ENCODE results near the gene TOPBP1. TPM values are rescaled to one million over a fixed set of nuclear protein-coding genes. Genes with fewer than 3 reads are reported as not detected.

TOPBP1 gene
- total and polyA plus RNA-seq, 12 donors, result 6.7 to 62.1 (median 13.3) TPM

DNA sequence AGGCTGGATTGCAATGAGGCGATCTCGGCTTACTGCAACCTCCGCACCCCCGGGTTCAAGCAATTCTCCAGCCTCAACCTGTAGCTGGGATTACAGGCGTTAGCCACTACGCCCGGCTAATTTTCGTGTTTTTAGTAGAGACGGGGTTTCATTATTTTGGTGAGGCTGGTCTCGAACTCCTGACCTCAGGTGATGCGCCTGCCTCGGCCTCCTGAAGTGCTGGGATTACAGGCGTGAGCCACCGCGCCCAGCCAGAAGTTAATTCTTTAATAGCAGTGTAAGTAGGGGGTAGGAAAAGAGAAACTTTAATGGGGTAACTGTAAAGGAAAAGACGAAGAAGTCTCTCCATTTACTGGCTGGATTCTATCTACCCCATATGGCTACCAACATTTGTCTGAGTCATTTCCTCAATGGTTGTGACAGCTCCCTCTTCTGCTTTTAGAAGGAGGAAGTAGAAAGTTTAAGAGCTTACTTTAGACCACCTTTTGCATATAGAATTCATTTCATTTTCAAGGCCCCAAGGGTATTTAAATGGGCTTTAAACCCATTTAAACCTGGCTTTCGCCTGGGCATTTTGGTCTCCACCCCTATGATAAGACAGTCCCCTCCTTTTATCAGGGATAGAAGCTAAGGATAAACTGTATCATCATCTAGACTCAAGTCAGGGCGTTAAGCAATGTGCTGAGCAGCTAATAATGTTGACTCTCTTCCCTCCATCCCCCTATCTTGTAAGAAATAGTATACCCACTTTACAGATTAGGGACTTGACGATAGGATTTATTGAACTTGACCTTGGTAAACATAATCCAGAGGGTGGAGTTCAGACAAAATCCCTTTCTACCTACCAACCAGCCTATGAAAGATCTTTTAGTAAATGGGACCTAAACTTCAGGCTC, 89.3 kb downstream of the TOPBP1 start:
- Histone ChIP-seq H3K27ac (peak overlapping the region; percentile 61 to 95 (median 89)), H3K4me1 (replicated peaks in 1 of 2) (peaks cover 25 to 40% of the 10 kb centered on the region in 2 donors), H3K4me3 (peak overlapping the region in 2 of 4 donors; percentile 35 to 48), H3K9me3 (replicated peaks in 1 of 3) (no peaks in the 10 kb centered on the region), H3K36me3 (replicated peaks in 1 of 2) (peaks cover 0 to 6% of the 10 kb centered on the region in 2 donors), H3K27me3 (no peaks in the 10 kb centered on the region)
- WGBS, 4 donors, result 73 to 84% (median 77%) methylated on average over 19 of the region's 19 CpGs
- intact Hi-C loops (cut with DNase I), result no loop called here
- DNase-seq, result peak in 1 of 7 donors; percentile 22
- TF ChIP-seq, protein P1, sequence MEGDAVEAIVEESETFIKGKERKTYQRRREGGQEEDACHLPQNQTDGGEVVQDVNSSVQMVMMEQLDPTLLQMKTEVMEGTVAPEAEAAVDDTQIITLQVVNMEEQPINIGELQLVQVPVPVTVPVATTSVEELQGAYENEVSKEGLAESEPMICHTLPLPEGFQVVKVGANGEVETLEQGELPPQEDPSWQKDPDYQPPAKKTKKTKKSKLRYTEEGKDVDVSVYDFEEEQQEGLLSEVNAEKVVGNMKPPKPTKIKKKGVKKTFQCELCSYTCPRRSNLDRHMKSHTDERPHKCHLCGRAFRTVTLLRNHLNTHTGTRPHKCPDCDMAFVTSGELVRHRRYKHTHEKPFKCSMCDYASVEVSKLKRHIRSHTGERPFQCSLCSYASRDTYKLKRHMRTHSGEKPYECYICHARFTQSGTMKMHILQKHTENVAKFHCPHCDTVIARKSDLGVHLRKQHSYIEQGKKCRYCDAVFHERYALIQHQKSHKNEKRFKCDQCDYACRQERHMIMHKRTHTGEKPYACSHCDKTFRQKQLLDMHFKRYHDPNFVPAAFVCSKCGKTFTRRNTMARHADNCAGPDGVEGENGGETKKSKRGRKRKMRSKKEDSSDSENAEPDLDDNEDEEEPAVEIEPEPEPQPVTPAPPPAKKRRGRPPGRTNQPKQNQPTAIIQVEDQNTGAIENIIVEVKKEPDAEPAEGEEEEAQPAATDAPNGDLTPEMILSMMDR (IDR thresholded peaks at IDR 0.05), result no peak
- no peak for TF ChIP-seq POLR2A (IDR thresholded peaks at IDR 0.05)

GRCh38 chr3:133570937-133571320, 90.8 kb downstream of the TOPBP1 start:
- no peaks in the 10 kb centered on the region for H3K27me3 ChIP-seq
- TF ChIP-seq, protein P1 (IDR thresholded peaks at IDR 0.05), result no peak
- no peak for TF ChIP-seq POLR2A (IDR thresholded peaks at IDR 0.05)
- no peak for DNase-seq
- H3K36me3 ChIP-seq (replicated peaks in 1 of 2), result no peaks in the 10 kb centered on the region
- H3K27ac ChIP-seq, result no peak overlapping the region
- H3K4me1 ChIP-seq (replicated peaks in 1 of 2), result peaks cover 15 to 27% of the 10 kb centered on the region in 2 donors
- 78 to 83% (median 81%) methylated on average over 2 of the region's 2 CpGs for WGBS, 4 donors
- no peaks in the 10 kb centered on the region for H3K9me3 ChIP-seq (replicated peaks in 1 of 3)
- intact Hi-C loops (cut with DNase I), result no loop called here
- H3K4me3 ChIP-seq, result no peak overlapping the region

DNA sequence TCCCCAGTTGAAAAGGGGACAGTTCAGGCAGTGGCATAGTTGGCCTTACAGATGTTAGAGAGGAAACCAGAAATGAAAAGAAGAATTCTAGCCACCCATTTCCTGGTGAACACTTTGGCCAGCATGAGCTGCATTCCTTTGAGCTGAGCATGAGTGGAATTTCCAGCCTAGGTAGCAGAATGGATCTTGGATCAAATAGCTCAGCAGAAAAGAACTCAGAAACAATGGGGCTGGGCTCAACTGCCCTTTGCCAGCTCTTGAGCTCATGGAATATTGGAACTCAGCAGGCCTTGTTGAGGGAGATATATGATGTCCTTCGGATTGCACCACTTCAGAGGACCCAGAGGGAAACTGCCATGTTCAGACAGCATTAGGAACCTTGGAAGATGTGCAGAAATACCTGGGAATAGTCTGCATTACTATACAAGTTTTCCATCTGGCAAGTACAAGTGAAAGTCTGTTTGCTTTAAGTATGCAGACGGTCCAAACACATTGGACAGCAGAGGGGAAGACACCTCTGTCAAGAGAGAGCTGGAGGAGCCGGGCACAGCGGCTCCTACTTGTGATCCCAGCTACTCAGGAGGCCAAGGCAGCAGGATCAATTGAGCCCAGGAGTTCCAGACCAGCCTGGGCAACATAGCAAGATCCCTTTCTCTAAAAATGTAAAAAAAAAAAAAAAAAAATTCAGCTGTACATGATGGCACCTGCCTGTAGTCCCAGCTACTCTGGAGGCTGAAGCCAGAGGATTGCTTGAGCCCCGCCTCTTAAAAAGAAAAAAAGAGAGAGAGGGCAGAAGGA, 91.4 kb downstream of the TOPBP1 start:
- H3K27ac ChIP-seq, result peak overlapping the region in 1 of 5 donors; percentile 57
- no peak overlapping the region for H3K4me3 ChIP-seq
- 81 to 95% (median 91%) methylated on average over 4 to 5 of the region's 5 CpGs for WGBS, 4 donors
- H3K36me3 ChIP-seq (replicated peaks in 1 of 2), result no peaks in the 10 kb centered on the region
- no peak for DNase-seq
- H3K4me1 ChIP-seq (replicated peaks in 1 of 2), result peaks cover 10 to 21% of the 10 kb centered on the region in 2 donors
- no peaks in the 10 kb centered on the region for H3K27me3 ChIP-seq
- intact Hi-C loops (cut with DNase I), result no loop called here
- TF ChIP-seq POLR2A (IDR thresholded peaks at IDR 0.05), result no peak
- TF ChIP-seq, protein P1 (IDR thresholded peaks at IDR 0.05), result no peak
- no peaks in the 10 kb centered on the region for H3K9me3 ChIP-seq (replicated peaks in 1 of 3)
